GM19324 (cell line): Measurements from ENCODE around the gene FKBP9.
"Not testable (repeated sequence)": the region's sequence is repeated elsewhere in the genome, so short reads cannot be mapped to it uniquely, and the experiment has no call there.

ENCODE experiments used
- ATAC-seq: cut with Tn5 transposase; IDR thresholded peaks from one replicate; pipeline ENCODE4 v1.9.1; 2021; ENCODE audit warnings: mild to moderate bottlenecking, moderate library complexity; ENCODE audit not compliant: unreplicated experiment, low FRiP score

The FKBP9 gene, protein sequence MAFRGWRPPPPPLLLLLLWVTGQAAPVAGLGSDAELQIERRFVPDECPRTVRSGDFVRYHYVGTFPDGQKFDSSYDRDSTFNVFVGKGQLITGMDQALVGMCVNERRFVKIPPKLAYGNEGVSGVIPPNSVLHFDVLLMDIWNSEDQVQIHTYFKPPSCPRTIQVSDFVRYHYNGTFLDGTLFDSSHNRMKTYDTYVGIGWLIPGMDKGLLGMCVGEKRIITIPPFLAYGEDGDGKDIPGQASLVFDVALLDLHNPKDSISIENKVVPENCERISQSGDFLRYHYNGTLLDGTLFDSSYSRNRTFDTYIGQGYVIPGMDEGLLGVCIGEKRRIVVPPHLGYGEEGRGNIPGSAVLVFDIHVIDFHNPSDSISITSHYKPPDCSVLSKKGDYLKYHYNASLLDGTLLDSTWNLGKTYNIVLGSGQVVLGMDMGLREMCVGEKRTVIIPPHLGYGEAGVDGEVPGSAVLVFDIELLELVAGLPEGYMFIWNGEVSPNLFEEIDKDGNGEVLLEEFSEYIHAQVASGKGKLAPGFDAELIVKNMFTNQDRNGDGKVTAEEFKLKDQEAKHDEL

DNA sequence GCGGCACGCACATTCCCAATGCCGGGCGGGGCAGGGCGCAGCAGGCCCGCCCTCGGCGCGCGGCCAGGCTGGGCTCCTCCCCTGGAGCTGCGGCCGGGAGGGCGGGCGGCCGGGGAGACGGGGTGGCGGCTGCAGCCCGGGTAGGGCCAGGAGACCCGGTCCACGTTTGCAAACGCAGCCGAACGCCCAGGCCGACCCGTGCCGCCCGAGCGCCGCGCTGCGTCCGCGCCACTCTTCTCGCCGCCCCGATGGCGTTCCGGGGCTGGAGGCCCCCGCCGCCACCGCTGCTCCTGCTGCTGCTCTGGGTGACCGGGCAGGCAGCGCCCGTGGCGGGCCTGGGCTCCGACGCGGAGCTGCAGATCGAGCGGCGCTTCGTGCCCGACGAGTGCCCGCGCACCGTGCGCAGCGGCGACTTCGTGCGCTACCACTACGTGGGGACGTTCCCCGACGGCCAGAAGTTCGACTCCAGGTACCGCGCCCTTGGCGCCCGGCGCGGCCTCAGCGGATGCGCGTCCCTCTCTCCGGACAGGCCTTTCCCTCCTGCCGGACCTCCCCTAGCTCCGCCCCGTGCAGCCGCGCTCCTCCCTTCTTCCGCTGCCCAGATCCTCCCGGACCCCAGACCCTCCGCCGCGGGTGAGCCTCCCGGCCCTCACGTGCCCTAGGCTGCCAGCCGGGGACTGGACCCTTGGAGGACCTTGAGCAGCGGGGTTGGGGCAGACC, at the start of gene FKBP9:
Gene FKBP9, plus strand, starts transcription at position 115 of the 720 bp plus-strand sequence. Its CDS starts 134 bp downstream, at position 249.
- ATAC-seq: no peak

DNA sequence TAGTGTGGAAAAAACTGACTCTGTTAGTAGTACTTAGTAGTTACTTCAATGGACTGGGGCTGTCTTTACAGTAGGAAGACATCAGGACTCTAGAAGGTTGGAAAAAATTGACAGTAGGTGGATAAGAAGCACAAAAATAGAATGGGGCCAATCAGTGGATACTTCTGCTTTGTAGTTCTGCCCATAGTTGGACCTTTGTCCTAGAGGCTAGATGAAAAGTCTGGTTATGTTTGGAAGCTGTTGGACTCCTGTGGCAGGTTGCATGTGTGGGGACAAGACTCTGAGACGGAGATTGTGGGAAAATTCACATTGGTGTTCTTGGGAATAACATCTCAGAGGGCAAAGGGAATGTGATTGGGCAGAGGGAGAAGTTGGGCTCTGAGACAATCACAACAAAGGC, 47.0 kb upstream of the FKBP9 start:
- ATAC-seq: no peak

DNA sequence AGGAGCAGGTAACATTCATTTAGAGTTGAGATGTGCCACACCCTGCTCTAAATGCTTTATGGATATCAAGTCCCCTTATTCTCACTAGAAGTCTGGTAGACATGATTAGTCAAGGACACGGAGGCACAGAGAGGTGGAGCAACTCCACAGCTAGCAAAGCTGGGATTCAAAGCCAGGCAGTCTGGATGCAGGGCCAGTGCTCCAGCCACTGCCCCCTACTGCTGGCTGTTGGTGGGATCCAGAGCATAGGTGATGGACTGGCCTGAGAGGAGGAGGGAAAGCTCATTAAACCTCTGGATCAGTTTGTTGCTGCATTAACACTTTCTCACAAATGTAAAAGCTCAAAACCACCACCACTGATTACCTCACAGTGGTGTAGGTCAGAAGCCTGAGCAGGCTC, 43.1 kb upstream of the FKBP9 start:
- no peak for ATAC-seq

DNA sequence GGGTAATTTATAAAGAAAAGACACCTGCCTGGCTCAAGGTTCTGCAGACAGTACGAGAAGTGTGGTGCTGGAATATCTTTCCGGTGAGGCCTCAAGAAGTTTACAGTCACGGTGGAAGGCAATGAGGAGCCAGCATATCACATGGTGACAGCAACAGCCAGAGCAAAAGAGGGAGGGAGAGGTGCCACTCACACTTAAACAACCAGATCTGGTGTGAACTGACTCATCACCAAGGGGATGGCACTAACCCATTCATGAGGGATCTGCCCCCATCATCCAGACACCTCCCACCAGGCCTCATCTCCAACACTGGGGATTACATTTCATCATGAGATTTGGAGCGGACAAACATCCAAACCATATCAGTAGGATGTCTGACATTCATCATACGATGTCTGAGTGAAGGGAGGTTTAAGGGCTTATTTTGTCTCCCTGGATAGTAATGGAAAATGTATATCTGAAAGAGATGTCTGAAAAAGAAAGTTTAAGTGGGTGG, 42.2 kb upstream of the FKBP9 start:
- no peak for ATAC-seq

DNA sequence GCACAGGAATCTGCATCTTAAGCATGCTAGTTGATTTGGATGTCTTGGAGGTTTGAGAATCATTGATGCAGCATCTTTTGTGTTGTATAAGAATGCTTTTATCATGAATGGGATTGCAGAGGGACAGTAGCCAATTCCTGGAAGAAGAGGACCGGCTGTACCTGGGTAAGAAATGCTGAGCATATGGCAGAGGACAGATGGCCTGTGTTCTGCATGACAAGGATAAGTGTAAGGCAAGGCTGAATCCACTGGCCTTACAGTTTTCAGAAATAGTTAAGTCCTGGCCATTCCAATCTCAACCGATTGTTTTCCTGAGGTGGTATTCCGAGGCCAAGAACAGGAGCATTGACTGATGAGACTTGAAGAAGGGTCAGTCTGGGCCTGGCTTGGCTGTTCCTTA, 41.2 kb upstream of the FKBP9 start:
- ATAC-seq: no peak

DNA sequence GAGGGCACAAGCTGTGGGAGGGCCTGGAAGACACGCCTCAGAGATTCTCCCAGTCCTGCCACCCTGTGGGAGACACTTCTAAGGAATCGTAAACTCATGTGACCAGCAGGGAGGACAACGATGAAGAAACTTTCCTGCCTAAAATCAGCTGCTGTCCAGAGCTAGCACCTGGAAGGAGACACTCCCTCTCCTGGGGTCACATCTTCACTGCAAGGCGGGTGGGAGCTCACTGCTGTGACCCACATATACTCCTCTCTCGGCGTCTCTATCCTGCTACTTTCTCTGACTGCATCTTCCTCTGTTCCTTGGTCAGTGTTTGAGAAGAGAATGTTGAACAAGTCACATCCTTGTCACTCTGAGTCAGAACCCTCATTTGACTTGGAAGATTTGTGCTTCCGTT, 40.2 kb upstream of the FKBP9 start:
- ATAC-seq: not testable (repeated sequence)

DNA sequence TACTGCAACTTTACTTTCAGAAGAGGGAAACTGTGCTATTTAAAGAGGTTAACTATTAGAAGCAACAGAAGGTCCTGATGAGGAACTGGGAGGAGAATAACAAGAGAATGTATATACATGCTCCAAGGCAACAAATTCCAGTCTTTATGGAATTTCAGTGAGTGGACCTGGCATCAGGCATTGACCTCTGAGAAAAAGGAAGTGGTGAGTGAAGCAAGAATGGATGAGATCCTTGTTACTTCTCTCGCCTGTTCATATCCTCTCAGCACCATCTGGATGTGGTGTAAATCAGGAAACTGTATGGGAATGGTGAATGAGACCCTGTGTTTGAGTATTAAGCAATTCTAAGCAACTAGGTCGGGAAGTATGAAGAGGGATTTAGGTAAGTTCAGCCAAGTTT, 35.3 kb upstream of the FKBP9 start:
- ATAC-seq: no peak

DNA sequence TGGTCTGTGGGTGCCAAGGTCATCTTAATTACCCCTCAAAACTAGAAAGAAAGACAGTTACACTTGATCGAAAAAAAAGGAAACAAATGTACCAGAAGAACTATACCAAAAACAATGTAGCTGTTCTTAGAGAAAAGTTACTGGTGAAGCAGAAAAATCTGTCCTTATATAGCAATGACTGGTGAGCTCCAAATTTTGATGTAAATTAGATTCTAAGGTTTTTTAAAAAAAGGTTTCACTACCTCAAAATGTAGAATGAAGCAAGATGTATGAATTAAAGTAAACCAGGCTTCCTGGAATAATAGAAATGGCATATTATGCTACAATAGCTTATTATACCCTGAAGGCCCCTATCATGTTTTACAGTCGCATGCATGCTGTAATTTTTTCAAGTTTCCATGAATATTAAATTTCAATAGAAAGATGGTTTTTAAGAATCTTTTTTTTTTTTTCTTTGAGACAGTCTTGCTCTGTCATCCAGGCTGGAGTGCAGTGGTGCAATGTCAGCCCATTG, 28.4 kb upstream of the FKBP9 start:
- ATAC-seq: no peak

DNA sequence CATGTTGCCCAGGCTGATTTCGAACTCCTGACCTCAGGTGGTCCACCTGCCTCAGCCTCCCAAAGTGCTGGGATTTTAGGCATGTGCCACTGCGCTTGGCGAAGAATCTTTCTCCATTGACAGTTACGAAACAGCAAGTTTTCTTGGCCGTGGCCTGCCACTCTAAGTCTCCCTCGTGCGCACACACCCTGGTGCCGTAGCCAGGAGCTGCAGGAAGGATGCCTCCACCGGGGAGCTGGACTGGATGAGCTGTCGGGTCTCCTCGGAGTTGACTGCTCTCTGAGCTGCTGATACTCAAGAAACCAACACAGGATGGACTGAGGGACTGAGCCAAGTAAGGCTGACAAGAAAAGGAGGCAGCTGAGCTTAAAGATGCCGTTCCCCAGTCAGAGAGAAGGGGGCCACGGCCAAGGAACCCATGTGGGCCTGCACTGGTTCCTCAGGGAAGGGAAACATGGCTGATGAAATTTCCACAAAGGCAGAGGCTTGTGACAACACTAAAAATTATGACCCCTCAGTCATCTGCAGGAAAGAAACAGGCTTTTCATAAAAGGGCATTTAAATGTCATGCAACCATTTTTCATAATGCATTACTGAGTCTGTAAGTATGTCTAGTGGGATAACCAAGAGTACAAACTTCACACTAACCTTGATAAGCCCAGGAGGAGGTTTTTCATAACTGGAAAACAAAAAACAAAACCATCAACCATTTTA, 27.7 kb upstream of the FKBP9 start:
- ATAC-seq: no peak

DNA sequence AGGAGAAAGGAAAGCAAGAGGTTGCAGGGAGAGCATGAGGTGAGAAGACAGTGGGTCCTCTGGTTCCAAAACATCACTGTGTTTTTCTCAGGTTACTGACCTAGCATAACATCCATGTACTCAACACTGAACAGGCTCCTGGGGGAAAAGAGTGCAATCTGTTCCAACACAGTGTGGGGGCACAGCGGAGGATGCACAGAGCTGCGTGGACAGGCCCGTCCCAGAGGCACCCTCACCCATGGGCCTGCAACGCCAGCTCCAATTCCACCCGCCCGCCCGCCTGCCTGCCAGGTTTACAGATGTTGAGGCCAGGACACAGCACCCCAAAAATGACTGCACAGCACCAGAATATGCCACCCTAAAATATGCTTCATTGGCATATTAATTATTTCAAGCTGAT, 26.9 kb upstream of the FKBP9 start:
- no peak for ATAC-seq

DNA sequence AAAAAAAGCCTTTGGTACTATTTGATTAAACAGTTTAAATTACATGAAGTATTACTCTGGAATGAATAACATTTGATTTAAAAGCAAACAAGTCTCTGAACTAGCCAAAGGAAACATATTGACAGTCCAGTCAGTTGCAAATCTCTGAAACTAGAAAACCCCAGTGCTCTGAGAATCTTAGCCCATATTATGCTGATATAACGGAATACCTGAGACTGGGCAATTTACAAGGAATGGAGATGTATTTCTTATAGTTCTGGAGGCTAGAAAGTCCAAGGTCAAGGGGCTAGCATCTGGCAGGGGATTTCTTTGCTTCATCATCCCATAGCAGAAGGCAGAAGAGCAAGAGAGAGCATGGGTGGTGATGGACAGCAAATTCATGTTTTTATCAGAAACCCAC, 21.7 kb upstream of the FKBP9 start:
- ATAC-seq: no peak

DNA sequence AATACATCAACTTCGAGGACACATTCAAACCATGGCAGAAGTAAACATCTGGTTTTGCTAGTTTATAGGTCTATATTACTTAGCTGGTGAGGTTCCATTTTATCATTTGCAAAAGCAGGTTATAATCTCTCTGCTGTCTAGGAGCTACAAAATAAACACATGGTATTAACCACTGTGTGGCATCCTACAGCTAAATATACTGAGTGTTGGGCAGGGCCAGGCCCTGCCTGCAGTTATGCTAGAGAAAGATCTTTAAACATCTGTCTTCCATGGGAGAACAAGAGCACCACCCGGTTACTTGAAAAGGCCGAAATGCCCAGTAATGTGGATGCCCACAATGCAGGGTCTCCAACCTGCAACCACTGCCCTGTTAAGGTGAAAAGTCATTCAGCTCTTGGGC, 20.6 kb upstream of the FKBP9 start:
- ATAC-seq: no peak

DNA sequence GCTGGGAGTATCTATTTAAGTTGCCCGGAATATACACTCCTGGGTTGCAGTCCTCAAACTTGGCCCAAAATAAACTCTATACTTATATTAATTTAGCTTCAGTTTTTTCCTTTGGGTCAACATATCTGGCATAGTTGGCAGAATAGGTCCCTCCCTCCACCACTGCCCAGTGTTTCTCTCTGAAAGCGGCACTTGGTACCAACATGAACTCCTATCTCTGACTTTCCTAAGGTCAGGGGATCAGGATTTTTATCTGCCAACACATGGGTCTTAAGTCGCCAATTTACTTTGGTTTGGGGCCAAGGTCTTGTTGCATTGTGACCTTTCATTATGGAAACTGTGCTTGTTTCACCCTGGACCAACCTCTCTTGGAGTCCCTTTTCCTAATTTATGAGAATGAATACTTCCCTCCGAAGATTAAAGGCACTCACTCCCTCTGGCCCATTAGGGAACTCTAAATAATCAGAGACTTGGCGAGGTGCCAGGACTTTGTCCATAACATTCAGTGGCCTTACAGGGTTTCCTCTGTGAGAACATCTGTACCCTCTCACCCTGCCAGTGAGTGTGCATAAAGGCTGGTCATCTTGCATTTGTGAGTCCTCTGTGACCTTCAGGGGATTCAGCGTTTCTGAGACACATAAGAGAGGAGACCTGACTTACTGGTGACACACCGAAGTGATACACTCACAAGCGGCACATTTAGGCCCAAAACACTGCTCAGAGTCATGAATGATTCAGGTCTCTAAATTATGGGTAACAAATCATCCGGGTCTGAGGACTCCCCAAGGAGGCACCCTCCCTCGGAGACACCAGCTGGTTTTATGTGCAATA, 19.7 kb upstream of the FKBP9 start:
- ATAC-seq: no peak

DNA sequence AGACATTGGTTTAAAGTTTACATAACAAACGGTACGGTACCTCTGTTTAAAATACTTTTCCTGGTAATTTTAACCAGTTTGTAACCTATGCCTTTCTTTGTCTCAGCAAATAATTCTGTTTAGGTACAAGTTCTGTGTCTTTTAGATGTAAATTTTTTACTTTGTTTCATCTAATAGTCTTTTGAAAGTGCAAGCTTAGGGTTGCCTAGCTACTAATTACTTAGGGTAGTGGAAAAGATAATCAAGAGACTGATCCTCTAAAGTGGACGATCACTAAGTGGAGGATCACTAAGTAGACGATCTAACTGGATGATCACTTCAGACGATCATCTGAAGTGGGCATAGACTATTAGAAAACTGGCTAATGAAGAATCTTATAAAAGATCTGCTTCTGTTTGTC, 16.1 kb upstream of the FKBP9 start:
- ATAC-seq: no peak

DNA sequence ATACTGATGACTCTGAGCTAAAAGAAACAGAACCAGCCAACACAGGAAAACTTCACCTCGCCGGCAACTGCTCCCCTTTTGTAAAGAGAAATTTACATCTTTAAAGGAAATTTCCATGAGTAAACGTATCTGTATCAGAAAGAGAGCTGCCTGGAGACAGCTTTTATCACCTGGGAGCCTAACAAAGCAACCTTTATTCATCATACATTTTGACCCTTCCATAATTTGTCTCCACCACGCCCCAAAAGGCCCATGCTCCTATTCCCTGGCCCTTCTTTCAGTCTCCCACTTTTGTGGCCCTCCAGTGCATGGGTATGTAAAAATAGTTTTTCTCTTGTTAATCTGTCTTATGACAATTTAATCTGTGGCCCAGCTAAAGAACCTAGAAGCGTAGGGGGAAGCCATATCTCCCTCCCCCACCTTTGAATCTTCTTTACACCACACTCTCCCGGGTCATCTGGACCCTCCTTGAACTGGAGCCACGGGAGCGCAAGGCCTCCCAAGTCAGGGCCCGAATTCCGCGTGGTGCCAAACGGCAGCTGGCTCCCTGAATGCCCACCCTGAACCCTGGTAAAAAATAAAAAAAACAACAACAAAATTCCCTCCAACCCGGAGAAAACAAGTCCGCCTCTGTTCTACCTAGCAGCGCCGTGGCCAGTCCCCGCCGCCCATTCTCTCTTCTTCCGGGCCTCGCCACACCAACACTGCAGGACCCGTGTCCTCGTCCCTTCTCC, 15.4 kb upstream of the FKBP9 start:
- ATAC-seq: no peak

DNA sequence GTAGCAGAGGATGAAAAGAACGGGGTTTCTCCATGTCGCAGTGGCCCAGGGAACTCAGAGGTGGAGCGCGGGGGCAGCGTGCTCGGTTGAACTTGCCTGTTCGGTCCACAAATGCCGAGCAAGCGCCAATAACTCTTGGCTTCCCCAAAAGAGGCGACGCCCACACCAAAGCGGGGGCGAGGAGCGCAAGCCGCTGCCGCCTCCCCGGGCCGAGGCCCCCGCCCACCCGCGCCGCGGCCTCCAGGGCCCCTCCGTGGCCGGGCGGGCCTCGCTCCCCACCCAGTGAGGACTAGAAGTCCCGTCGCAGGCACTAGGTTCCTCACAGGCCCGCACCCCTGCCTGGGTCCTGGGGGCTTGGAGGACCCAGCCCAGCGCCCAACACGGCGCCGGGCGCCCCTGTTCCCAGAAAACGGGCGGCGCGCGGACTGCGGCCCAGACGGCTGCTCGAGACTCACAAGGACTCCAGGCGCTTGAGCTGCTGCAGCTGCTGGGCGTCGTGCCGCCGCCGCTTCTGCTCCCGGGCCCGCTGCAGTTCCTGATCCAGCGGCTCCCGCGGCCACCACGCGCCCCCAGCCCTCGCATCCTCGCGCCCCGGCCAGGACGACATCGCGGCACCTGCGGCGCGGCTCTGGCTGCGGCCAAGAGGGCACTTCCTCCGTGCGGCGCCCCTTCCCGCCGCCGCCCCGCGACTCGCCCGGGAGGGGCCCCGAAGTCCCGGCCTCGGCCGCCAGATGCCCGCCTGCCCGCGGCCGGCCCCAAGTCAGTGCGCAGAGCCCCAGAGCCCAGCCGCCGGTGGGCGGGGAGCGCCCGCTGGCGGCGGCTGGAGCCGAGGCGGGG, 14.6 kb upstream of the FKBP9 start:
- ATAC-seq: no peak

DNA sequence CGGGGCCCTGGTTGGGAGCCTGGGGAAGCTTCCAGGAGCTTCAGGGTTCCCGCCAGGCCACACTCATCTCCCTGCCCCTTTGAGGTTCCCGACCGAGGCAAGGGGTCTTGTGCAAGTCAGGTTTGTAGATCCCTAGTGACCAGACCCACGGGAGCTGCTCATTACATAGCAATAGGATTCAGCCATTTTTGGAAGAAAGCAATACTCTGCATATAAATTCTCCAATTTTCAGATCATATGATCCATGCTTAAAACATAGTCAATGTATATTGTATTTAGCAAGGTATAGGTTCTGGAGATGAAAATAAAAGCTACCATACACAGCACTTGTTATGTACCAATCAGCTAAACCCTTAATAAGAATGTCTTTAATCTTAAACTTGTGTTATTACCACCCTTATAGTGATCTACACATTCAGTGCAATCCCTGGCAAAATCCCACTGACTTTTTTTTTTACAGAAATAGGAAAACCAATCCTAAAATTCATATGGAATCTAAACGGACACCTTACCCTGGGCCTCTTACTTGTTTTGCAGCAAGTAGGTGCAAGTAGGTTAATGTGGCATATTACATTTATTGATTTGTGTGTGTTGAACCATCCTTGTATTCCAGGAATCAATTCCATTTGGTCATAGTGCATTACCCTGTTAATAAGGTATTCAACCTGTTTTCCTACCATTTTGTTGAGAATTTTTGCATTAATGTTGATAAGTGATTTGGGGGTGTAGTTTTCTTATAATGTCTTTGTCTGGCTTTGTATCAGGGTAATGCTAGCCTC, 13.8 kb upstream of the FKBP9 start:
- ATAC-seq: no peak
